Activated CD4-positive, alpha-beta memory T cell treated with anti-CD3 and anti-CD28 coated beads for 36 hours (primary cell): ENCODE measurements around the gene MT1X. TPM values are rescaled to one million over a fixed set of nuclear protein-coding genes. Genes with fewer than 3 reads are reported as not detected.
A peak's percentile ranks its signal among the peaks of the same experiment; 100 is the strongest.
"Not testable (repeated sequence)": the region's sequence is repeated elsewhere in the genome, so short reads cannot be mapped to it uniquely, and the experiment has no call there.

Source experiments
- CTCF ChIA-PET: fragments of 350-600 bp; sonication (Branson Sonifier 250); formaldehyde crosslinking; loops from one replicate; lab custom pipeline; 2021; ENCODE audit warnings: antibody characterized with exemption, inconsistent platforms; lab: Charles Lee
- POLR2A ChIA-PET: fragments of 350-600 bp; sonication (Branson Sonifier 250); formaldehyde crosslinking; loops from one replicate; lab custom pipeline; 2021; ENCODE audit warnings: antibody characterized with exemption; lab: Charles Lee
- DNase-seq: peaks from one replicate; pipeline ENCODE4 v3.0.0-alpha.2; 2020
- H3K27ac Mint-ChIP-seq: one replicate; pipeline ENCODE4 v1.8.0; 2021; ENCODE audit warnings: mixed read lengths
- H3K27me3 Mint-ChIP-seq: one replicate; pipeline ENCODE4 v1.8.0; 2021; ENCODE audit warnings: mixed read lengths
- H3K36me3 Mint-ChIP-seq: one replicate; pipeline ENCODE4 v1.8.0; 2021; ENCODE audit warnings: mixed read lengths
- H3K4me1 Mint-ChIP-seq: one replicate; pipeline ENCODE4 v1.8.0; 2021; ENCODE audit warnings: low read depth, mixed read lengths
- H3K4me3 Mint-ChIP-seq: one replicate; pipeline ENCODE4 v1.8.0; 2021; ENCODE audit warnings: mild to moderate bottlenecking, mixed read lengths
- H3K9me3 Mint-ChIP-seq: one replicate; pipeline ENCODE4 v1.8.0; 2021; ENCODE audit warnings: mixed read lengths
- intact Hi-C: fragments of 100-400 bp; cut with micrococcal nuclease; formaldehyde crosslinking; loops from one replicate; pipeline ENCODE4 v1.15.1; 2023
- total RNA-seq, 2 experiments: library from RNA; stranded (reverse); gene quantifications; one replicate each; pipeline ENCODE4 v1.2.3, GENCODE V29; 2021

MT1X gene
- total RNA-seq, 2 experiments from 2014 or later: 31.9 to 38.1 TPM

DNA sequence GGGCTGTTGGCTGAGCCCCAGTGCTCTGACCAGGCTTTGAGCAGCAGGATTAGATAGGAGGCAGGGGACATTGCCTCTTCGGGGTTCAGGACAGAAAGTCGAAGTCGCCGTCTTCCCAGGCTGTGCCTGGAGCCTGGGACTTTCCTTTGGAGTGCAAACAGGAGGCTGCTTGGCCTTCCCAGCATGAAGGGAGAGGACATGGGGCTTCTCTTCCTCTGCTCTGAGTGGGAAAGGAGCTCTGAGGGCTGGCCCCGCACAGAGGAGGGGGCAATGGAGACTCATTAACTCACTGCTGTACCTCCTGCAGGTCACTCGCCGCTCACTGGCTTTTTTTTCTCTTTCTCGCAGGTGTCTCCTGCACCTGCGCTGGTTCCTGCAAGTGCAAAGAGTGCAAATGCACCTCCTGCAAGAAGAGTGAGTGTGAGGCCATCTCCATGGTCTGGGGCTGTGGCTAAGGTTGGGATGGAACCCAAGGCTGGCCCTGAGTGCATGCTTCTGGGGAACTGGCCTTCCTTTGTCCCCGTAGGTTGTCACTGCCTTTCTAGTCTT, 23.9 kb upstream of the MT1X start:
- Mint-ChIP-seq H3K4me1 (peaks cover 16% of the 10 kb centered on the region), H3K27me3 (peaks cover under 1% of the 10 kb centered on the region), H3K4me3 (peak overlapping the region; percentile 94), H3K27ac (no peak overlapping the region), H3K36me3 (no peaks in the 10 kb centered on the region), H3K9me3 (no peaks in the 10 kb centered on the region)
- DNase-seq: no peak
- ChIA-PET CTCF (interaction anchor here (0.7 to 1.0 kb wide), 2 partner anchors 43 to 211 kb away, joined by 3 to 5 read pairs; no protein-coding TSS in a partner anchor), POLR2A (no interaction called here)
- intact Hi-C loops: loop anchor here (1.0 kb wide), 1 partner anchor 15 kb away; no protein-coding TSS in a partner anchor

DNA sequence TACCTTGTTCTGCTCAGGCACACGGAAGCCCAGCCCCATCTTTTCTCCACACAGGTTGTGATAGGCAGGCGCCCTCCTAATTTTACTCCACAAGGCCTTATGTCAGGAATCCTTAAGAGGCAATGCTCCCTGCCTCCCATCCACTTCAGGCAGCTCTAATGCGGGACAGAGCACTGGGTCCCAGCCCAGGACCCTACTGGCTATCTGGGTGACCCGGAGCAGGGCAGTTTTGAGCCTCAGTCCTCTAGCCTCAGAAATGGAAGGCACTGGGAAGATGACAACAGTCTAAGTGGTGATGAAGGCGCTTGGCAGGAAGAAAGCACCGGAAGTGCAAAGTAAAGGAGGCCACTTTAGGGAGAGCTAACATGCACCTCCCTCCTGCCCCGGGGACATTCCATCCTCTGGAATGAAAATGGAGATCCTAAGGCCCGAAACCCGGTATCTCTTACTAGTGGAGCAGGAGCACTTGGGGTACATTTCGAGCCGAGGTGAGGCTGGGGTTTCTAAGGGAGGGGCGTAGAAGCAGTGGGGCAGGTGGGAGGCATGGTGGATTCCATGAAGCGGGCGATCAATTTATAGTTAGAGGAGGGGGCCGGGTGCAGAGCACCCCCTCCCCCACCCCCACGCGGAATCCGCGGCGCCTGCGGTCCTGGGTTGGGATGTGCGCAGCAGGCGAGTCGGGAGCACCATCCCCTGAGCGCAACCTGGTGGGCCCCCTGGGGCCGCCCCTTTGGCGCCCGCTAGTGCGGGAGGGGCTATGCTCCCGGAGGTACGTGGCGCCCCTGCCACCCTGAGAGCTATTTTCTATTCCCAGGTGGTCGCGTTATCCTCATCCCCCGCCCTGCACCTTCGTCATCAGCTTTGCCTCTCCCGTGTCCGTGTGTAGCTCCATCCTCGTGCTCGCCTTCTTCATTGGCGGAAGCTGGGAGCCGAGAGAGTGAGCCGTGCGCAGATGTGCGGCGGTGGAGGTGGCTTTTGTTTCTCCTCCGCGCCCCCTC, 19.6 kb upstream of the MT1X start:
- peak; percentile 63 for DNase-seq
- Mint-ChIP-seq H3K4me3 (peak overlapping the region; percentile 80), H3K27me3 (peaks cover 5% of the 10 kb centered on the region), H3K4me1 (peaks cover 15% of the 10 kb centered on the region), H3K36me3 (peaks cover 2% of the 10 kb centered on the region), H3K27ac (peak overlapping the region; percentile 62), H3K9me3 (no peaks in the 10 kb centered on the region)
- ChIA-PET POLR2A (no interaction called here), CTCF (interaction anchor here (0.6 to 2.4 kb wide), 5 partner anchors 11 to 65 kb away, joined by 3 to 8 read pairs (median 4); partner anchors contain the start of gene MT2A)
- intact Hi-C loops: loop anchor here (2.0 kb wide), 1 partner anchor 20 kb away; the partner anchor contains the start of gene MT1X

DNA sequence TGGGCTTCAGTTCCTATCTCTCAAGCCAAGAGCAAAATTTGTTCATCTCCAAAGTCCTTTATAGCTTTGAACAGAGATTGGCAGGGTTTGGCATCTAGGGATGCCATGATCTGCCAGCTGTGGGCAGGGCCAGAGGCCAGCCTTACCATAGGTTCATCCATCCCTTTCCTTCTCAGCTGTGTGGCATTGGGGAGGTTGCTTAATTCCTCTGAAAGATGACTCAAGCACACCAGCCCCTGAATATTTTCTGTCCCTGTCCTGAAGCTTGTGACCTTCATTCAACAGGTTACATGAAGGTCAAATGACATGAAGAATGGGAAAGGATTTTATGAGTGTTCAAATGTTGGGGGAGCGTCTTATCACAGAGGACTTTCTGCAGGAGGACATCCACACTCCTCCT, 17.8 kb upstream of the MT1X start:
- no peaks in the 10 kb centered on the region for H3K9me3 Mint-ChIP-seq
- H3K4me3 Mint-ChIP-seq: no peak overlapping the region
- no peak for DNase-seq
- intact Hi-C loops: no loop called here
- peaks cover 23% of the 10 kb centered on the region for H3K4me1 Mint-ChIP-seq
- peaks cover 21% of the 10 kb centered on the region for H3K27me3 Mint-ChIP-seq
- peaks cover 2% of the 10 kb centered on the region for H3K36me3 Mint-ChIP-seq
- ChIA-PET POLR2A (no interaction called here), CTCF (interaction anchor here (0.6 to 1.3 kb wide), 2 partner anchors 38 to 228 kb away, joined by 3 to 5 read pairs; no protein-coding TSS in a partner anchor)
- H3K27ac Mint-ChIP-seq: no peak overlapping the region

DNA sequence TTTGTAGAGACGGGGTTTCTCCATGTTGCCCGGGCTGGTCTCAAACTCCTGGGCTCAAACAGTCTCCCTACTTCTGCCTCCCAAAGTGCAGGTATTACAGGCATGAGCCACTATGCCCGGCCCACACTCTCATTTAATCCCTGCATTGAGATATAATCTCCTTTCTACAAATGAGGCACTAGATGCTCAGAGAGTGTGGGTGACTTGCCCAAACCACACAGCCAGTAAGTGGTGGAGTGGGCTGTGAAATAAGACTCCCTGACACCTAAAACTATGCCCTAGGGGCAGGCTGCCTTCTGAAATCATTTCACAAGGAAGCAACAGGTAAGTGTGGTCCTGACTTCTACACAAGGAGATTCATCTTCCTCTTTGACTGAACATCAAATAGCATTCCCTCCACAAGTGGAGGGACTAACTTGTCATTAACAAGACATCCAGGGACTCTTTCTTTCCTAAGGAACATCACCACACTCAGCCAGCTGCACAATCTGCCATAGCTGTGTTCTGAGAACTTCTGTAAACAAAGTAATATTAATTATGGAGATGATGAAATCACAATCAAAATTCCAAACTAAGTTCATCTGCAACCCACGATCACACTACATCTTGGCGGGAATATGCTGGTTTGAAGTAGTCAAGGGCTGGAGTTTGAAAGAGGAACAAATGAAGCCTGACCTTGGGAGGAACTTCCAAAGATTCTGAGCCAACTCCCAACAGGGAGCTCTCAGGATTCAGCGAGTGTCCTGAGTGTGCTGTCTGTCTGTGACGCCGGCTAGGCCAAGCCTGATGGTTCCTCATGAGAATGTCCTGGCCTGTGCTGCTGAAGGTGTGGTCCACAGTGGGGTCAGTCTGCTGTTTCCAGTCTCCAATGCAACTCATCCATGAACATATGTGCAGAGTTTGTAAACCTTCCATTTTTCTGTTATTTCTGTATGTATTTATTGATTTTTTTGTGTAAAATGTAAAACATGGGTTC, 16.7 kb upstream of the MT1X start:
- H3K4me1 Mint-ChIP-seq: peaks cover 27% of the 10 kb centered on the region
- H3K27ac Mint-ChIP-seq, DNase-seq, intact Hi-C loops, H3K36me3 Mint-ChIP-seq, H3K4me3 Mint-ChIP-seq, POLR2A ChIA-PET, H3K9me3 Mint-ChIP-seq: not testable (repeated sequence)
- CTCF ChIA-PET: interaction anchor here (1.3 kb wide), 1 partner anchor 36 kb away, joined by 3 read pairs; no protein-coding TSS in a partner anchor
- H3K27me3 Mint-ChIP-seq: peaks cover 30% of the 10 kb centered on the region

DNA sequence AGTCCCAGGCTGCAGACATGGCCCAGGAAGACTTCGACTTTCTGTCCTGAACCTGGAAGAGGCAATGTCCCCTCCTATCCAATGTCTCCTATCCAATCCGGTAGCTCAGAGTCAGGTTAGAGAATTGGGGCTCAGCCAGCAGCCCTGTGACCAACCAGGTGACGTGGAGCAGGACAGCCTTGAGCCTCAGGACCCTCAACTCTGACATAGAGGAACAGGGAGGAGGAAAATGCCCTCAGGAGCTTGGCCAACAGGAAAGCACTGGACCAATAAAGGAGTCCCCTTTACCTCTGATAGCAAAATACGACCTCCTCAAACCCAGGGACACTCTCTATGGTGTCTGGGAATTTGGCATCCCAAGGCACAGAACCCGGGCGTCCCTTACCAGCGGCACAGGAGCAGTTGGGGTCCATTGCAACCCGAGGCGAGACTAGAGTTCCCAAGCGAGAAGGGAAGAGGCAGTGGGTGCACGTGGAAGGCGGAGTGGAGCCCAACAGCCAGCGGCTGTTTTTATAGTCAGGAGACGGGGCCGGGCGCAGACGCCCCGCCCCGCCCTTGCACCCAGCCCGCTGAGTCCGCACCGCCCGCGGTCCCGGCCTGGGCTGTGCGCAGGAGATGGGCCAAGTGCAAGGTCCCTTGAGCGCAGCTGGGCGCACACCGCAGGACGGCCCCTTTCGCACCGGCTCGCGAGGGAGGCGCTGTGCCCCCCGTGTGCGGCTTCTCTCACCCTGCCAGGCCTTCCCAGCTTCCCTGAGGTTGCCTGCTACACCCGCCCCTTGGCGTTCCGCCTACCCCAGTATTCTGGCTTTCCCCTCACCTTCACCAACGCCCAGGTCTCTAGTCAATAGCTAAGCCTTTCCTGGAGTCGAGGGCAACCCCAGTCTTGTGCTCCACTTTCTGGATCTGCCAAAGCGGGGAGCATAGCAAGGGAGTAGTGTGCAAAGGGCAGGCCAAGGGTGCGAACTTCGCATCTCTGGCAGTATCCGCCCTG, 14.4 kb upstream of the MT1X start, which contains the start of gene MT1G:
MT1G (minus strand) TSS at position 485 of the 991 bp plus-strand sequence; CDS start at position 413, 72 bp downstream.
- H3K36me3 Mint-ChIP-seq: peaks cover 2% of the 10 kb centered on the region
- H3K9me3 Mint-ChIP-seq: no peaks in the 10 kb centered on the region
- ChIA-PET POLR2A (interaction anchor here (1.3 kb wide), 1 partner anchor 15 kb away, joined by 3 read pairs; no protein-coding TSS in a partner anchor), CTCF (interaction anchor here (0.6 to 1.3 kb wide), 2 partner anchors 22 to 64 kb away, joined by 3 read pairs; no protein-coding TSS in a partner anchor)
- intact Hi-C loops: no loop called here
- peak; percentile 37 for DNase-seq
- no peak within 1 kb of the TSS for H3K27ac Mint-ChIP-seq
- no peak within 1 kb of the TSS for H3K4me3 Mint-ChIP-seq
- peaks cover 21% of the 10 kb centered on the region for H3K4me1 Mint-ChIP-seq
- H3K27me3 Mint-ChIP-seq: peaks cover 42% of the 10 kb centered on the region

DNA sequence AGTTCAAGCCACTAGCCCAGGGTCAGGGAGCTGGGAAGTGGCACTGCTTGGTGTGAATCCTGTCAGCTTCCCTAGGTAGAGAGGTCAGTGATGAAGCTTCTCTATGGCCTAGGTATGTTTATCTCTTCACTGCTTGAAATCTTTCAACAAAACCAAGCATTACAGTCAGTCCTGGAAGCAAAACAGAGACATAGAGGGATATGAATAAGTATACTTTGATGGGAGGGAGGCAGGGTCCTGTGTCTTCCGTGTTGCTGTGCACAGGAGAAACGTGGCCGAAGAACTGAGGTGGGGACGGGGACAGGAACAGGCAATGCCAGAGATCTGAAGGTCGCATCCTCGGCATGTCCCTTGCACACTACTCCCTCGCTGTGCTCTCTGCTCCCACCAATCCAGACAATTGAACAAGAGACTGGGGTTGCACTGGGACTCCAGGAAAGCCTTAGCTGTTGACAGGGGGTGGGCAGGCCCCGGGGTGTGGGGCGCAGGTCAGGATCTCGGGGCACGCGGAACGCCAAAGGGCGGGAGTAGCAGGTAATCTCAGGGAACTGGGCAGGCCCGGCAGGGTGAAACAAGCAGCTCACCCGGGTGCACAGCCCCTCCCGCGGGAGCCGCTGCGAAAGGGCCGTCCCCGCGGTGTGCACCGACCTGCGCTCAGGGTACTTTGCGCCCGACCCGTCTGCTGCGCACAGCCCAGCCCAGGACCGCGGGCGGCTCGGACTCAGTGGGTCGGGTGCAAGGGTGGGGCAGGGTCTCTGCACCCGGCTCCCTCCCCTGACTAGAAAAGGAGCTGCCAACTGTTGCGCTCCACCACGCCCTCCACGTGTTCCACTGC, 13.0 kb upstream of the MT1X start, which contains the start of gene MT1H:
MT1H (plus strand) TSS at position 810 of the 835 bp plus-strand sequence. CDS start 71 bp downstream, outside the sequence.
- intact Hi-C loops: no loop called here
- Mint-ChIP-seq H3K9me3 (no peaks in the 10 kb centered on the region), H3K36me3 (peaks cover 2% of the 10 kb centered on the region), H3K27ac (no peak within 1 kb of the TSS), H3K4me3 (no peak within 1 kb of the TSS), H3K4me1 (peaks cover 17% of the 10 kb centered on the region), H3K27me3 (peaks cover 45% of the 10 kb centered on the region)
- ChIA-PET POLR2A (interaction anchor here (1.0 to 1.3 kb wide), 2 partner anchors 13 to 14 kb away, joined by 3 read pairs; partner anchors contain the start of gene MT1X), CTCF (interaction anchor here (1.3 kb wide), 1 partner anchor 69 kb away, joined by 3 read pairs; no protein-coding TSS in a partner anchor)
- no peak for DNase-seq

DNA sequence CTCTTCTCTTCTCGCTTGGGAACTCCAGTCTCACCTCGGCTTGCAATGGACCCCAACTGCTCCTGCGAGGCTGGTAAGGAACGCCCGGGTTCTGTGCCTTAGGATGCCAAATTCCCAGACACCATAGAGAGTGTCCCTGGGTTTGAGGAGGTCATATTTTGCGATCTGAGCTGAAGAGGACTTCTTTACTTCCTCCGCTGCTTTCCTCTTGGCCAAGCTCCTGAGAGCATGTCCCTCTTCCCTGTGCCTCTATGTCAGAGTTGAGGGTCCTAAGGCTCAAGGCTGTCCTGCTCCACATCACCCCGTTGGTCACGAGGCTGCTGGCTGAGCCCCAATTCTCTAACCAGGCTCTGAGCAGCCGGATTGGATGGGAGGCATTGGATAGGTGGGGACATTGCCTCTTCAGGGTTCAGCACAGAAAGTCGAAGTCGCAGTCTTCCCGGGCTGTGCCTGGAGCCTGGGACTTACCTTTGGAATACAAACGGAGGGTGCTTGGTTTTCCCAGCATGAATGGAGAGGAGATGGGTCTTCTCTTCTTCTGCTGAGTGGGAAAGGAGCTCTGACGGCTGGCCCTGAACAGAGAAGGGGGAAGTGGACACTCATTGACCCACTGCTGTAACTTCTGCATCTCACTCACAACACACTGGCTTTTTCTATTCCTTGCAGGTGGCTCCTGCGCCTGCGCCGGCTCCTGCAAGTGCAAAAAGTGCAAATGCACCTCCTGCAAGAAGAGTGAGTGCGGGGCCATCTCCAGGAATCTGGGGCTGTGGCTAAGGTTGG, 12.2 kb upstream of the MT1X start:
- DNase-seq: no peak
- Mint-ChIP-seq H3K4me3 (no peak overlapping the region), H3K4me1 (peaks cover 17% of the 10 kb centered on the region), H3K27me3 (peaks cover 51% of the 10 kb centered on the region), H3K9me3 (no peaks in the 10 kb centered on the region), H3K27ac (no peak overlapping the region), H3K36me3 (peaks cover 2% of the 10 kb centered on the region)
- ChIA-PET POLR2A (interaction anchor here (1.0 kb wide), 1 partner anchor 12 kb away, joined by 3 read pairs; the partner anchor contains the start of gene MT1X), CTCF (interaction anchor here (0.6 to 1.3 kb wide), 3 partner anchors 17 to 70 kb away, joined by 3 to 4 read pairs (median 3); no protein-coding TSS in a partner anchor)
- intact Hi-C loops: no loop called here

DNA sequence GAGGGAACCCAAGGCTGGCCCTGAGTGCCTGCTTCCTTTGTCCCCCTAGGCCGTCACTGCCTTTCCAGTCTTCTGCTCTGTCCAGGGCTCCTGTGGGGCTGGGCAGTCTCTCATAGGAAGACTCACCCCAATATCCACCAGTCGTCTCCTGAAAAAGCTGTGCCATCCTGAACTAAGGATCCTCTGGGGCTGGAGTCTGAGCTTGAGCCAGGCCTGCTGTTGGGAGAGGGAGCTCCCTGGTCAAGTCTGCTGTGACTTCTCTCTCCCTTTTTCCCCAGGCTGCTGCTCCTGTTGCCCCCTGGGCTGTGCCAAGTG, 11.7 kb upstream of the MT1X start:
- DNase-seq: no peak
- intact Hi-C loops: no loop called here
- peaks cover 21% of the 10 kb centered on the region for H3K4me1 Mint-ChIP-seq
- H3K27me3 Mint-ChIP-seq: peaks cover 54% of the 10 kb centered on the region
- CTCF ChIA-PET: interaction anchor here (0.9 kb wide), 1 partner anchor 27 kb away, joined by 3 read pairs; no protein-coding TSS in a partner anchor
- peaks cover 2% of the 10 kb centered on the region for H3K36me3 Mint-ChIP-seq
- H3K4me3 Mint-ChIP-seq: no peak overlapping the region
- no peaks in the 10 kb centered on the region for H3K9me3 Mint-ChIP-seq
- POLR2A ChIA-PET: no interaction called here
- H3K27ac Mint-ChIP-seq: no peak overlapping the region

DNA sequence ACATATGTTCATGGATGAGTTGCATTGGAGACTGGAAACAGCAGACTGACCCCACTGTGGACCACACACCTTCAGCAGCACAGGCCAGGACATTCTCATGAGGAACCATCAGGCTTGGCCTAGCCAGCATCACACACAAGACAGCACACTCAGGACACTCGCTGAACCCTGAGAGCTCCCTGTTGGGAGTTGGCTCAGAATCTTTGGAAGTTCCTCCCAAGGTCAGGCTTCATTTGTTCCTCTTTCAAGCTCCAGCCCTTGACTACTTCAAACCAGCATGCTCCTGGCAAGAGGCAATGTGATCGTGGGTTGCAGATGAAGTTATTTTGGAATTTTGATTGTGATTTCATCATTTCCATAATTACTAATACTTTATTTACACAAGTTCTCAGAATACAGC, 10.6 kb upstream of the MT1X start:
- Mint-ChIP-seq H3K27me3 (peaks cover 54% of the 10 kb centered on the region), H3K4me1 (peaks cover 26% of the 10 kb centered on the region)
- DNase-seq, H3K9me3 Mint-ChIP-seq, intact Hi-C loops, H3K27ac Mint-ChIP-seq, POLR2A ChIA-PET, H3K4me3 Mint-ChIP-seq, H3K36me3 Mint-ChIP-seq: not testable (repeated sequence)
- CTCF ChIA-PET: interaction anchor here (2.9 kb wide), 1 partner anchor 30 kb away, joined by 13 read pairs; no protein-coding TSS in a partner anchor
